GM10266 (cell line): ENCODE results near the gene GPR55.

Experiments
- DNase-seq: peaks from one replicate; pipeline ENCODE4 v3.0.0; 2012; ENCODE audit errors: extremely low spot score
- TF ChIP-seq, protein P1 (sequence below): IDR thresholded peaks from 2 replicates; pipeline ENCODE4 v1.5.1; 2012; ENCODE audit warnings: mild to moderate bottlenecking, low read depth; ENCODE audit not compliant: control insufficient read depth, insufficient read depth; ENCODE audit errors: missing control alignments

Gene GPR55

DNA sequence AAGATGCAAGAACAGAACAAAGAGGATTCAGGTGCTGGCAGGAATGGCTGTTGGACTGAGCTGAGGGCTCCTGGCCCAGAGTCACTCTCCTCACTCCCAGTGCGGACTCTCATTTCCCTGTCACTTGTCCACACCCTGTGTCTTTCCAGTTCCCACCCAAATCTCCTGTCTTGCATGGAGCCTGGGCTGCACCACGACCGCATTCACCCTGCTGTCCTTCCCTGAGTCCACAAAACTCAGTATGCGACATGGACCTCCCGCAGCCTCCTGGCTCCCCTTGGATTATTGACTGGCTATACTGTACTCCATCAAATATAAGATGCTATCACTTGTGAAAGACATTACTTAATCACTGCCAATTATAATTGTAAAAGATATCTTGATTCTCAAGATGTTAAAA lies 62.8 kb downstream of the GPR55 start:
- DNase-seq: no peak
- TF ChIP-seq, protein P1, sequence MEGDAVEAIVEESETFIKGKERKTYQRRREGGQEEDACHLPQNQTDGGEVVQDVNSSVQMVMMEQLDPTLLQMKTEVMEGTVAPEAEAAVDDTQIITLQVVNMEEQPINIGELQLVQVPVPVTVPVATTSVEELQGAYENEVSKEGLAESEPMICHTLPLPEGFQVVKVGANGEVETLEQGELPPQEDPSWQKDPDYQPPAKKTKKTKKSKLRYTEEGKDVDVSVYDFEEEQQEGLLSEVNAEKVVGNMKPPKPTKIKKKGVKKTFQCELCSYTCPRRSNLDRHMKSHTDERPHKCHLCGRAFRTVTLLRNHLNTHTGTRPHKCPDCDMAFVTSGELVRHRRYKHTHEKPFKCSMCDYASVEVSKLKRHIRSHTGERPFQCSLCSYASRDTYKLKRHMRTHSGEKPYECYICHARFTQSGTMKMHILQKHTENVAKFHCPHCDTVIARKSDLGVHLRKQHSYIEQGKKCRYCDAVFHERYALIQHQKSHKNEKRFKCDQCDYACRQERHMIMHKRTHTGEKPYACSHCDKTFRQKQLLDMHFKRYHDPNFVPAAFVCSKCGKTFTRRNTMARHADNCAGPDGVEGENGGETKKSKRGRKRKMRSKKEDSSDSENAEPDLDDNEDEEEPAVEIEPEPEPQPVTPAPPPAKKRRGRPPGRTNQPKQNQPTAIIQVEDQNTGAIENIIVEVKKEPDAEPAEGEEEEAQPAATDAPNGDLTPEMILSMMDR: no peak

GRCh38 chr2:230861552-230862255 lies 63.3 kb downstream of the GPR55 start:
- no peak for DNase-seq
- TF ChIP-seq, protein P1: no peak
